ENCODE results near the gene ASL.
"Not testable (repeated sequence)": the region's sequence is repeated elsewhere in the genome, so short reads cannot be mapped to it uniquely, and the experiment has no call there.

ASL gene

GRCh38 chr7:66123175-66123528 lies 47.5 kb downstream of the ASL start:
- no peak for DNase-seq

DNA sequence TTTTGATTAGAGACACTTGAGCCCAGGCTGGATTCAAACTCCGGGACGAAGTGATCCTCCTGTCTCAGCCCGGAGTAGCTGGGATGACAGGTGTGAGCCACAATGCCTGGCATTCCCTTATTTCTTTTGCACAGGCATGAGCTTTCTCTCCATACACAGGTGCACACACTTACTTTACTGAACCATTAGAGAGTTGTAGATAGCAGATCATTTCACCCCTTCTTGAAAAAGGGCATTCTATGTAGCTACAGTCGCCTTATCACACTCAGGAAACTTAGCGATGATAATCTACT lies 48.9 kb downstream of the ASL start:
- not testable (repeated sequence) for DNase-seq

DNA sequence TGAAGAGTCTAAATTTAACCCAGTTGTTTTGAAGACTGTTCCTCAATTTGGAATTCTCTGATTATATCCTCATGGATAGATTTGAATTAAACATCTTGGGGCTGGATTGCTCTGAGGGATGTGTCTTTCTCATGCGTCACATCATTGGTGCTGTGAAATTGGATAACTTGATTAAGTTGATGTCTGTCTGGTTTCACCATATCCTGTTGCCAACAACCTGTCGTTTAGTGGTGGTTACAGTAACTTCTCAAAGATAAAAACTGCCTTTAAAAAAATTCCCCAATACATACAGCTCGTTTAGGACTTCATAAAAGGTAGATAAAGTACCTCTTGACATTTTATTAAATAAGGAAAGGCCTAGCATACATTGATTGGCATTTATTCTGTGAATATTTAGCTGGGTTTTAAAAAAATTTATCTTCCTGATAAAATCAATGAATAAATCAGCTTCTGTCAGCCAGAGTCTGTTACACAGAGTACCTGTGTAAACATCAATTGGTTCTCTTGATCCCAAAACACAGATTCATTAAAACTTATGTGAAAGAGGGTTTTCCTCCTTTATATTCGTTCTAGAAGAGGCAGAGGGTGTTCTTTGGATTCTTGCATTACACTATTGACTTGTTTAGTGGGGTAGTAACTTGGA lies 49.6 kb downstream of the ASL start:
- DNase-seq: no peak

DNA sequence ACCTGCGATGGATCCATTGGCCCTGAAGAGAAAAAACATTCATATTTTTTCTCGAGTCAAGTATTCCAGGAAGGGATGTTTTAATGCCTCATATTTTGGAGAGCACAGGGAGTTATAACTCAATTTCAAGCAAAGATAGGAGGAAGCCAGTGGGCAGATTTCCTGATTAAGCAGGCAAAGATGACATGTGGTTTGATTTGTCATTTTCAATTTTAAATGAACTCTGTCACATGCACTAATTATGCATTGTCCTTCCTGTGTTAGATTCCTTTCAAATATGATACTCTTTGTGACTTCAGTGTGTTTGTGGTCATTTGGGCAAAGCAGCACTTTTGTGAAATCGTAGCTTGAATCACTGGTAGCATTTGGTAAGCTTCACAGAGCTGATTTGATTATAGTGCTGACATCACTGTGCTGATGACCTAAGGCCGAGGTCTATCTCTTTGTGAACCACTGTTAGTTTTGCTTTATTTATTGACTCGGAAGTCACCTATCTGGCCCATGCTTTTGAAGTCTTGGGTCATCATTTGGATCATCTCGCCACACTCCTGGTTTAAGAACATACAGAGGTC lies 50.2 kb downstream of the ASL start:
- DNase-seq: not testable (repeated sequence)

GRCh38 chr7:66127172-66127571 lies 51.6 kb downstream of the ASL start:
- not testable (repeated sequence) for DNase-seq

- no peak for DNase-seq
Observed at GRCh38 chr7:66138994-66139752, 63.6 kb downstream of the ASL start.

GRCh38 chr7:66140924-66141323 lies 65.3 kb downstream of the ASL start:
- DNase-seq: no peak

DNA sequence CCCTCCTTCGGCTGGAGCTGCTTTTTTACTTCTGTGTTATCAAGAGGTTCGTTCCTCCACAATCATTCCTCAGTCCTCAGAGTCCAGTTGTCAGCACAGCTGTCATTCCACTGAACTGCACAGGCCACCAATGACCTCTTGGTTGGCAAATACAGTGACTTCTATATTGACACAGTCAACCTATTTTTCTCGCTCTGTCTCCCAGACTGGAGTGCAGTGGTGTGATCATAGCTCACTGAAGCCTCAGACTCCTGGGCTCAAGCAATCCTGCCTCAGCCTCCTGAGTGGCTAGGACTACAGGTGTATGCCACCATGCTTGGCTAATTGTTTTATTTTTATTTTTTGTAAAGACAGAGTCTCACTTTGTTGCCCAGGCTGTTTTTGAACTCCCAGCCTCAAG lies 66.7 kb downstream of the ASL start:
- DNase-seq: no peak

GRCh38 chr7:66142996-66143395 lies 67.4 kb downstream of the ASL start:
- no peak for DNase-seq
